GM23248 (cell line): ENCODE results near the gene AK9.

Experiments used
- EZH2 ChIP-seq: fragments of 200-600 bp; sonication (generic); IDR thresholded peaks from 2 replicates; pipeline ENCODE4 v1.6.1; 2018; ENCODE audit warnings: antibody characterized with exemption, mild to moderate bottlenecking; ENCODE audit not compliant: insufficient read depth, poor library complexity, severe bottlenecking
- EZH2phosphoT487 ChIP-seq: fragments of 200-600 bp; sonication (generic); IDR thresholded peaks from 2 replicates; pipeline ENCODE4 v1.6.1; 2018; ENCODE audit warnings: antibody characterized with exemption, moderate library complexity, mild to moderate bottlenecking, low read depth; ENCODE audit not compliant: insufficient read depth

GRCh38 chr6:109445382-109445781 is 245.6 kb downstream of the AK9 start:
- TF ChIP-seq EZH2 (no peak), EZH2phosphoT487 (no peak)
